ENCODE measurements around the gene GNAZ. TPM values are rescaled to one million over a fixed set of nuclear protein-coding genes. Genes with fewer than 3 reads are reported as not detected.

Gene GNAZ
- total RNA-seq, 1 experiment from 2014 or later: 0.48 TPM

DNA sequence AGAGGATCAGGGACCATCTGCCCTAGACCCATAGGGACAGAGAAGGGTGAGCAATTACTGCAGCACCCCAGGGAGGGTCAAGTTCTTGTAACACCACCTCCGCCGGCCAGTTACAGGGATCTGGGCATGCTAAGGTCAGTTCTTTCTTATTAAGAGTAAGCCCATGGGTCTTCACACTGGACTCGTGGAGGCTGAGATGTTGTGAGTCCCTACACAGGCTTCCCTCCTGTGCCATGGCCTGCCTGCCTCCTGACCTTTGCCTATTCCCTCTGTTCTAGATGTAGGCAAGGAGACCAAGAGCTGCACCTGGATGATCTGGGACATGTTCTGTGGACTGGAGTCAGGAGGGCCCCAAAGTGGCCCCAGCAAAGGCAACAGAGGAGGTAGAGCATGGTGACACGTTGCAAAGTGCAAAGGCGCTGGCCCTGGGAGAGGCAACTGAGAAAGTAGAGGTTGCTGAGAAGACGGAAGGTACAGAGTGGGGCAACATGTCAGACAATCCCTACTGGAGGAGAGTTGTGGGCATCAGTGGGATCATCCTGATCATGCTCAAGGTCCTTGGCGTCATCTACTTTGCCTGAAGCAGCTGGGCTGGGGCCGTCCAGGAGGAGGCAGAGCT is 16.3 kb upstream of the GNAZ start:
- H3K27me3 ChIP-seq (replicated peaks; ENCODE audit: control insufficient read depth, insufficient read depth, low read length): no peaks in the 10 kb centered on the region
- DNase-seq: no peak
- BruUV-seq (replicated peaks): no TSS peak
- intact Hi-C loops (cut with micrococcal nuclease; ENCODE audit: unreplicated experiment): no loop called here
- no peaks in the 10 kb centered on the region for H3K36me3 Mint-ChIP-seq (ENCODE audit: insufficient read depth, unreplicated experiment)
- ChIA-PET CTCF (no interaction called here), POLR2A (no interaction called here)
- no peaks in the 10 kb centered on the region for H3K4me1 ChIP-seq
- no peaks in the 10 kb centered on the region for H3K4me1 Mint-ChIP-seq (ENCODE audit: low read depth, unreplicated experiment)
- no peaks in the 10 kb centered on the region for H3K36me3 ChIP-seq (ENCODE audit: control insufficient read depth, insufficient read depth, low read length)
- H3K4me3 ChIP-seq (ENCODE audit: low read depth, low read length): no peak overlapping the region
- TF ChIP-seq, protein P1, sequence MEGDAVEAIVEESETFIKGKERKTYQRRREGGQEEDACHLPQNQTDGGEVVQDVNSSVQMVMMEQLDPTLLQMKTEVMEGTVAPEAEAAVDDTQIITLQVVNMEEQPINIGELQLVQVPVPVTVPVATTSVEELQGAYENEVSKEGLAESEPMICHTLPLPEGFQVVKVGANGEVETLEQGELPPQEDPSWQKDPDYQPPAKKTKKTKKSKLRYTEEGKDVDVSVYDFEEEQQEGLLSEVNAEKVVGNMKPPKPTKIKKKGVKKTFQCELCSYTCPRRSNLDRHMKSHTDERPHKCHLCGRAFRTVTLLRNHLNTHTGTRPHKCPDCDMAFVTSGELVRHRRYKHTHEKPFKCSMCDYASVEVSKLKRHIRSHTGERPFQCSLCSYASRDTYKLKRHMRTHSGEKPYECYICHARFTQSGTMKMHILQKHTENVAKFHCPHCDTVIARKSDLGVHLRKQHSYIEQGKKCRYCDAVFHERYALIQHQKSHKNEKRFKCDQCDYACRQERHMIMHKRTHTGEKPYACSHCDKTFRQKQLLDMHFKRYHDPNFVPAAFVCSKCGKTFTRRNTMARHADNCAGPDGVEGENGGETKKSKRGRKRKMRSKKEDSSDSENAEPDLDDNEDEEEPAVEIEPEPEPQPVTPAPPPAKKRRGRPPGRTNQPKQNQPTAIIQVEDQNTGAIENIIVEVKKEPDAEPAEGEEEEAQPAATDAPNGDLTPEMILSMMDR (IDR thresholded peaks at IDR 0.05; ENCODE audit: insufficient read depth in 1 of 2, low read depth in 1 of 2, low read length in 1 of 2, severe bottlenecking in 1 of 2, unreplicated experiment in 1 of 2): no peak
- H3K27ac Mint-ChIP-seq (ENCODE audit: unreplicated experiment): no peak overlapping the region
- H3K27me3 Mint-ChIP-seq (ENCODE audit: insufficient read depth, unreplicated experiment): peaks cover 11% of the 10 kb centered on the region
- peaks cover 11% of the 10 kb centered on the region for H3K9me3 ChIP-seq
- no peak overlapping the region for H3K4me3 Mint-ChIP-seq (ENCODE audit: unreplicated experiment)
- H3K9me3 Mint-ChIP-seq (ENCODE audit: unreplicated experiment): peaks cover 33% of the 10 kb centered on the region

GRCh38 chr22:23054531-23055257 is 15.6 kb upstream of the GNAZ start:
- Mint-ChIP-seq H3K36me3 (ENCODE audit: insufficient read depth, unreplicated experiment) (no peaks in the 10 kb centered on the region), H3K27me3 (ENCODE audit: insufficient read depth, unreplicated experiment) (peaks cover 7% of the 10 kb centered on the region), H3K4me1 (ENCODE audit: low read depth, unreplicated experiment) (no peaks in the 10 kb centered on the region), H3K27ac (ENCODE audit: unreplicated experiment) (no peak overlapping the region), H3K9me3 (ENCODE audit: unreplicated experiment) (peaks cover 26% of the 10 kb centered on the region), H3K4me3 (ENCODE audit: unreplicated experiment) (no peak overlapping the region)
- Histone ChIP-seq H3K9me3 (peaks cover 11% of the 10 kb centered on the region), H3K4me1 (no peaks in the 10 kb centered on the region), H3K27me3 (replicated peaks; ENCODE audit: control insufficient read depth, insufficient read depth, low read length) (no peaks in the 10 kb centered on the region), H3K4me3 (ENCODE audit: low read depth, low read length) (no peak overlapping the region), H3K36me3 (ENCODE audit: control insufficient read depth, insufficient read depth, low read length) (no peaks in the 10 kb centered on the region)
- intact Hi-C loops (cut with micrococcal nuclease; ENCODE audit: unreplicated experiment): no loop called here
- CTCF ChIA-PET: no interaction called here
- TF ChIP-seq, protein P1 (IDR thresholded peaks at IDR 0.05; ENCODE audit: insufficient read depth in 1 of 2, low read depth in 1 of 2, low read length in 1 of 2, severe bottlenecking in 1 of 2, unreplicated experiment in 1 of 2): no peak
- POLR2A ChIA-PET: no interaction called here
- no peak for DNase-seq
- no TSS peak for BruUV-seq (replicated peaks)

DNA sequence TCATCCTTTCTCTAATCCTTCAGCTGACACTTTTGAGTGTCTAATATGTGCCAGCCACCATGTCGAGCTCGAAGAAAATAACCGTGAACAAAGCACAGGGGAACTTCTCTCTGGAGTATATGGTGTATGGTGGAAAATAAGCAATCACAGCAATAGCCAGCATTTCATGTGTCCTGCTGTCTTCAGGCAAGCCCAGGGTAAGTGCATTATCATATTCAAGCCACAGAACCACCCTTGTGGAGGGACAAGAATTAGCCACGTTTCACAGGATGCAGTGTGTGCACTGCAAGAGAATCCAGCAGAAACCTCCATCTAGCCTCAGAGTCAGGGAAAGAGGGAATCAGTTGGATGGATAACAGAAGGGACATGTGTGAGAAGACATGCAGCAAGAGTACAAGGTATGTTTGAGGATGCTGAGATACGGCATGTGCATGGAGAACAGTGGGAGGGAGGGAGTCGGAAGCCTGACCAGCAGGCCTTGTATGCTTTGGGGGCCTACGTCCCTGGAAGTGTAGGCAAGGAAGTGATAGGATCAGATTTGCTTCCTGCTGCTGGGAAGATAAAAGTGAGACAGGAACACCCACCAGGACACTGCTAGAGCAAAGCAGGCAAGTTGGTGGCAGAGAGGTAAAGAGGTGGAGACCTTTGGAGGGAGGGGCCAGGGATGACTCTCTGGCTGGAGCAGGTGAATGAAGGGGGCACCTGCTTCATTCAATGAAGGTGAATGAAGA is 14.7 kb upstream of the GNAZ start:
- TF ChIP-seq, protein P1 (IDR thresholded peaks at IDR 0.05; ENCODE audit: insufficient read depth in 1 of 2, low read depth in 1 of 2, low read length in 1 of 2, severe bottlenecking in 1 of 2, unreplicated experiment in 1 of 2): no peak
- no peak overlapping the region for H3K27ac Mint-ChIP-seq (ENCODE audit: unreplicated experiment)
- H3K4me1 ChIP-seq: no peaks in the 10 kb centered on the region
- BruUV-seq (replicated peaks): no TSS peak
- CTCF ChIA-PET: no interaction called here
- no peaks in the 10 kb centered on the region for H3K36me3 Mint-ChIP-seq (ENCODE audit: insufficient read depth, unreplicated experiment)
- peaks cover 3% of the 10 kb centered on the region for H3K27me3 Mint-ChIP-seq (ENCODE audit: insufficient read depth, unreplicated experiment)
- no peak overlapping the region for H3K4me3 ChIP-seq (ENCODE audit: low read depth, low read length)
- H3K9me3 Mint-ChIP-seq (ENCODE audit: unreplicated experiment): peaks cover 23% of the 10 kb centered on the region
- intact Hi-C loops (cut with micrococcal nuclease; ENCODE audit: unreplicated experiment): no loop called here
- H3K27me3 ChIP-seq (replicated peaks; ENCODE audit: control insufficient read depth, insufficient read depth, low read length): no peaks in the 10 kb centered on the region
- no peaks in the 10 kb centered on the region for H3K4me1 Mint-ChIP-seq (ENCODE audit: low read depth, unreplicated experiment)
- no peaks in the 10 kb centered on the region for H3K36me3 ChIP-seq (ENCODE audit: control insufficient read depth, insufficient read depth, low read length)
- H3K4me3 Mint-ChIP-seq (ENCODE audit: unreplicated experiment): no peak overlapping the region
- POLR2A ChIA-PET: no interaction called here
- peaks cover 11% of the 10 kb centered on the region for H3K9me3 ChIP-seq
- DNase-seq: no peak
